ENCODE data around the gene IFT122.

DNA sequence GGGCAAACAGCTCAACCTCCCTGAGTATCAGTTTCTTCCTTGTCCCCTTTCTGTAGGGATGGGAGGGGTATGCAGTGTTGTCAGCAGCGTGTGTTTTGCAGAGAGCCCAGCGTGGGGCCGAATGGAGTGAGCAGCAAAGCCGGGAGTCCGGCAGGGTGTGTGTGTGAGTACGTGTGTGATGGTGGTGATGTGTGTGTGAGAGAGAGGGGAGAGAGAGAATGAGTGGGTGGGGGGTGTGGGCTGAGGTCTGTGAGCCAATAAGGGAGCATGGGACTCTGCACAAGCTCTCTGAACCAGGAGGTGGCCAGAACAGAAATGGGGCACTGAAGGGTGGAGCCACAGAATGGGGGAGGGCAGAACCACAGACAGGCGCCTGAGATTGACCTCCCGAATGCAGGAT lies 43.8 kb downstream of the IFT122 start:
- TF ChIP-seq, protein P1, sequence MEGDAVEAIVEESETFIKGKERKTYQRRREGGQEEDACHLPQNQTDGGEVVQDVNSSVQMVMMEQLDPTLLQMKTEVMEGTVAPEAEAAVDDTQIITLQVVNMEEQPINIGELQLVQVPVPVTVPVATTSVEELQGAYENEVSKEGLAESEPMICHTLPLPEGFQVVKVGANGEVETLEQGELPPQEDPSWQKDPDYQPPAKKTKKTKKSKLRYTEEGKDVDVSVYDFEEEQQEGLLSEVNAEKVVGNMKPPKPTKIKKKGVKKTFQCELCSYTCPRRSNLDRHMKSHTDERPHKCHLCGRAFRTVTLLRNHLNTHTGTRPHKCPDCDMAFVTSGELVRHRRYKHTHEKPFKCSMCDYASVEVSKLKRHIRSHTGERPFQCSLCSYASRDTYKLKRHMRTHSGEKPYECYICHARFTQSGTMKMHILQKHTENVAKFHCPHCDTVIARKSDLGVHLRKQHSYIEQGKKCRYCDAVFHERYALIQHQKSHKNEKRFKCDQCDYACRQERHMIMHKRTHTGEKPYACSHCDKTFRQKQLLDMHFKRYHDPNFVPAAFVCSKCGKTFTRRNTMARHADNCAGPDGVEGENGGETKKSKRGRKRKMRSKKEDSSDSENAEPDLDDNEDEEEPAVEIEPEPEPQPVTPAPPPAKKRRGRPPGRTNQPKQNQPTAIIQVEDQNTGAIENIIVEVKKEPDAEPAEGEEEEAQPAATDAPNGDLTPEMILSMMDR (IDR thresholded peaks at IDR 0.05), result no peak
- no peak for TF ChIP-seq POLR2A (IDR thresholded peaks at IDR 0.05)

Measured in testis (tissue), 2 donors.